GM19397 (cell line): ENCODE measurements around the gene KLHL17.
A peak's percentile ranks its signal among the peaks of the same experiment; 100 is the strongest.
"Not testable (repeated sequence)": the region's sequence is repeated elsewhere in the genome, so short reads cannot be mapped to it uniquely, and the experiment has no call there.

Experiments used
- ATAC-seq: cut with Tn5 transposase; IDR thresholded peaks from one replicate; pipeline ENCODE4 v1.9.1; 2021; ENCODE audit warnings: mild to moderate bottlenecking, moderate library complexity; ENCODE audit not compliant: unreplicated experiment

KLHL17 gene

DNA sequence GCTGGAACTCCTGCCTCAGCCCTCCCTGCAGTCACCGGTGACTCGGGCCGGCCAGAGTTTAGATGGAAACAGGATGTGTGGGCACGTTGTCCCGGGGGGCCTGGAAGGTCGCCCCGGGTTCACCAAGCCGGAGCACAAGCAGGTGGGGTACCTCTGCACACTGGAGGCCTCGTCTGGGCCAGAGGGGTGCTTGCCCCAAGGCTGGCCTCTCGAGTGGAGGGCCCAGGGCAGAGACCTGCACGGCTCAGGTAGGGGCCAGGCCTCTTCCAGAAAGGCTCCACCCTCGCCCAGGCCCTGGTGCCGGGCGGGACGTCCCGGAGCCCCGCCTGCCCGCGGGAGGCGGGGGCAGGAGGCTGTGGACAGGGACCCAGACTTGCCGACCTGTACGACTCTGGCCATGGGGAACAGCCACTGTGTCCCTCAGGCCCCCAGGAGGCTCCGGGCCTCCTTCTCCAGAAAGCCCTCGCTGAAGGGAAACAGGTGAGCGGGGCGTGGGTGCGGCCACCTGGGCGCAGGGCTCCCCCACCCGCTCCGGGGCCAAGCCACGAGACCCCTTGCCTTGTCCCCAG lies 5.8 kb downstream of the KLHL17 start, which contains the start of gene PLEKHN1:
TSS of gene PLEKHN1 (plus strand) at position 348 of the 569 bp plus-strand sequence. CDS start at position 398, 50 bp downstream.
- ATAC-seq = peak; percentile 17

DNA sequence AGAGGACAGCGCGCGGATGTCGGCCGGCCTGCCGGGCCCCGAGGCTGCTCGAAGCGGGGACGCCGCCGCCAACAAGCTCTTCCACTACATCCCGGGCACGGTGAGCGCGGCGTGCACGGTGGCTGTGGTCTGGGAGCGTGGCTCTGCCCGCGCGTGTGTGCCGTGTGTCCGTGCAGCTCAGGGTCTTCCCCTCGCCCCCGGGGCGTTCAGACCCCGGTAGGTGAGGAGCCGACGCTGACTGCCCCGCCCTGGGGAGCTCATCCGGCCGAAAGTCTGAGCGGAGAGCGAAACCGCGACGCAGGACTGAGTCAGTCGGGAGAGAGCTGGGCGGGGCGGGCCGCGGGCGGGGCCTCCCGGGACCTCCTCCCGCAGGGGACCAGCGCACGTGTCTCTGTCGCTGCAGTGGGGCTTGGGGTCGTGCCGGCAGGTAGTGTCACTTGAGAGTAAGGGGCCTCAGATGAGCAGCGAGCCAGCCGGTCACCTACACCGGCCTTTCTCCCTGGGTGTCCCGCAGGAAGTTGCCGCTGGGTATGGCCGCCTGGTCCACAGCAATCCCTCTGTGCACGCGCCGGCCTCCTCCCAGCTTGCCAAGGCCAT lies 6.4 kb downstream of the KLHL17 start:
- peak; percentile 62 for ATAC-seq

DNA sequence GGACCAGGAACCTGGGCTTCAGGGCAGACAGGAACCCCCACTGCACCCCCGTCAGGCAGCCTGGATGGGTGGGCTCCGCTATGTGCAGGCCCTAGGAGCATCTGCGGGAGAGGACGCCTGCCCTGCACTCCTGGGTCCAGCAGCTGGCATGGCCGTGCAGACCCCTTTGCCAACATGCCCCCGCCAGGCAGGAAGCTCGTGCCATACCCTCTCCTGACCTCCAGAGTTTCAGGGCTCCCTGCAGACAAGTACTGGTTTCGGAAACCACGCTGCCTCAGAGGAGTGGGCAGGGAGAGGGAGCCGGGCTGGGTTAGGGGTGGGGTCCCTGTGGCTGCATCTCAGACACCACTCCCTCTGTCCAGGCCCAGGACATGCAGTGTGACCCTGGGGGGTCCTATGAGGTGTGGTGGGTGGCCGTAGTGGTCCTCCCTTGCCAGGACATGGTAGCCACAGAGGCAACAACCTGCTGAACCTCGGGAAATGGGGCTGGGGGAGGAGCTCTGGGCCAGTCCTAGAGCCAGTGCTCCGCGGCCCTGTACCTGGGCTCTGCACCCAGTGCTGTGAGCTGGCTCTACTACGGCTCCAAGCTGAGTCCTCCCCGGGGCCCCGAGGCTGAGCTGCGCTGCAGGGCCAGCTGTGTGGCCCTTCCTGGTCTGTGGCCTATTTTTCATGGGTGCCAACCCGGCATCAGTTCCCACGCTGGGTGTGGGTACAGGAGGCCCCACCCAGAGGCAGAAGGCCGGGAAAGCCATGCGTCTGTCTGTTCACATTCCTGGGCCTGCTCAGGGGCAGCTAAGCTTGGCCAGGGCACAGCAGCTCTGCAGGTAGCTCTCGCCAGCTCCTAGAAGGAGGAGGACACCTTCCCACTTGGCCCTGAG lies 7.3 kb downstream of the KLHL17 start:
- no peak for ATAC-seq

DNA sequence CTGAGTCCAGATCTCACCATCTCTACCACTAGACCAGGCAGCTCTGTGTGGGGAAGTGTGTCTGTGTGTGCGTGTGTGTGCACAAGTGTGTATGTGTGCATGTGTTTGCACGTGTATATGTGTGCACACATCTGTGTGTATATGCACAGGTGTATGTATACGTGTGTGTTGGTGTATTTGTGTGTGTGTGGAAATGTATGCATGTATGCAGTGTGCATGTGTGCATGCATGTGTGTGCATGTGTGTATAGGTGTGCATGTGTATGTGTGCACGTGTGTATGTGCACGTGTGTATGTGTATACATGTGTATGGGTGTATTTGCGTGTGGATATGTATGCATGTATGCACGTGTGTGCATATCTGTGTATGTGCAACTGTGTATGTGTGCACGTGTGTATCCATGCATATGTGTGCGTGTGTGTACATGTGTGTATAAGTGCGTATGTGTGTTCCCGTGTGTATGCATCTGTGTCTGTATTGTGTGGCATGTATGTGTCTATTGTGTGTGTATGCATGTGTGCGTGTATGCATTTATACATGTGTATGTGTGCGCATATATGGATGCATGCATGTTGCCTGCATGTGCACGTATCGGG lies 9.0 kb downstream of the KLHL17 start:
- ATAC-seq = no peak

DNA sequence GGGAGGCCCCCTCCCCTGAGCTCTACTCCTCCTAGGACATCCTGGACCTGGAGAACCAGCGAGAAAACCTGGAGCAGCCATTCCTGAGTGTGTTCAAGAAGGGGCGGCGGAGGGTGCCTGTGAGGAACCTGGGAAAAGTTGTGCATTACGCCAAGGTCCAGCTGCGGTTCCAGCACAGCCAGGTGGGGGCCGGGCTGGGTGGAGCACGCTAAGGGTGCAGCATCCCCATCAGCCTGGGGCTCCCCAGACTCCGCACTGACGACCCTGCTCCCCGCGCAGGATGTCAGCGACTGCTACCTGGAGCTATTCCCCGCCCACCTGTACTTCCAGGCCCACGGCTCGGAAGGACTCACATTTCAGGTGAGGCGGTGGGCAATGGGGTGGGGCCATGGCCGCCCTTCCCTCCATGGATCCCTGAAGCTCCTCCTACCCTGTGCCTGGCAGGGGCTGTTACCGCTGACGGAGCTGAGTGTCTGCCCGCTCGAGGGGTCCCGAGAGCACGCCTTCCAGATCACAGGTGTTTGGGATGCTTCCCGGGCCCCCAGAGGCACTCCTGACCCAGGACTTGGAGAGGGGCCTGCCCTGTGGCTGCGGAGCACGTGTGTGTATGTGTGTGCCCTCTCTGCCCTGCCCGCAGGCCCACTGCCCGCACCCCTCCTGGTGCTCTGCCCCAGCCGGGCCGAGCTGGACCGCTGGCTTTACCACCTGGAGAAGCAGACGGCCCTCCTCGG lies 10.0 kb downstream of the KLHL17 start:
- ATAC-seq = no peak

DNA sequence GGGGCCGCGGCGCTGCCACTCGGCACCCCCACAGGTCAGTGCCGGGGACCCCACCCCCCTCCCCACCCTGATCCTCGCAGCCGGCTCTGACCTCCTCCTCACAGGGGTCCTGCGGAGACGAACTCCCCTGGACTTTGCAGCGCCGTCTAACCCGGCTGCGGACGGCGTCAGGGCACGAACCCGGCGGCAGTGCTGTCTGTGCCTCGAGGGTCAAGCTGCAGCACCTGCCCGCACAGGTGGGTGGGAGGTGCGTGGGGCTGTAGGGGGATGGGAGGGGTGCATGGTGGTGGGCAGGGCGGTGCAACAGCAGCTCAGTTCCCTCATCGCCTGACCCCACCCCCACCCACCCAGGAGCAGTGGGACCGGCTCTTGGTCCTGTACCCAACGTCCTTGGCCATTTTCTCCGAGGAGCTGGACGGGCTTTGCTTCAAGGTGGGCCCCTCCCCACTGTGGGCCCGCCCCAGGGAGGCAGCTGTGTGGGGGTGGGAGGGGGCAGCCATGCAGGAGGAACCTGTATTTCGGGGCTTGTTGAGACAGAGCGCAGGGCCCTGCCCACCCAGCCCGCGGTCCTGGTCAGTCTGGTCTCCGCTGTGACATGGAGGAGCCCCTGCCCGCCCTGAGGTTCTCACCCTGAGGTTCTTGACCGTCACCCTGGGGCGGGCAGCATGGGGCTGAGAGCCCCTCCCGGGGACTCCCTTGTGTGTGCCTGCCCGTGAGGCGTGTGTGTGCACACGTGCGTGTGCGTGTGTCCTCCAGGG lies 10.8 kb downstream of the KLHL17 start:
- no peak for ATAC-seq

DNA sequence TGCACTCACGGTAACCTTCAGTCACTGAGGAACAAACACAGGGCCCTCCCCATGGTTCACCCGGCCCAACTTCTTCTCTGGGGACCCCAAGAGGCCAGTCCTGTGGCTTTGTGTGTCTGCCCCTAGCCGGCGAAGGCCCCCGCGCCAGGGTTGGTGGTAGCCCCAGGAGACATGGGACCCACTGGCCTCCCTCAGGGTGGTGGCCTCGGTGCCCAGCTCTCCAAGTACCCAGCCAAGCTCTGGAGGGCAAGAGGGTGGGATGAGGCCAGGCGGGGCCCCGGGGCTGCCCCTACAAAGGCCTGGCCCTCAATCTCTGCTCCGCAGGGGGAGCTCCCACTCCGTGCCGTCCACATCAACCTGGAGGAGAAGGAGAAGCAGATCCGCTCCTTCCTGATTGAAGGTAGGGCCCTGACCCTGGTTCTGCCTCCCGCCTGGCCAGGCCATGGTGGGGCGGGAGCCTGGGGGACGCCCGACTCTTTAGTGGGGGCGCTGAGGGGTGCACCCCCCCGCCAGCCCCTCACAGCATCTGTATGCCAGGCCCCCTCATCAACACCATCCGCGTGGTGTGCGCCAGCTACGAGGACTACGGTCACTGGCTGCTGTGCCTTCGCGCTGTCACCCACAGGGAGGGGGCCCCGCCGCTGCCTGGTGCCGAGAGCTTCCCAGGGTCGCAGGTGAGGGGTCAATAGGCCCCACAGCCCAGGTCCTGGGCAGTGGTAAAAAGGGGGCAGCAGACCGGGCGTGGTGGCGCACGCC lies 11.5 kb downstream of the KLHL17 start:
- no peak for ATAC-seq

DNA sequence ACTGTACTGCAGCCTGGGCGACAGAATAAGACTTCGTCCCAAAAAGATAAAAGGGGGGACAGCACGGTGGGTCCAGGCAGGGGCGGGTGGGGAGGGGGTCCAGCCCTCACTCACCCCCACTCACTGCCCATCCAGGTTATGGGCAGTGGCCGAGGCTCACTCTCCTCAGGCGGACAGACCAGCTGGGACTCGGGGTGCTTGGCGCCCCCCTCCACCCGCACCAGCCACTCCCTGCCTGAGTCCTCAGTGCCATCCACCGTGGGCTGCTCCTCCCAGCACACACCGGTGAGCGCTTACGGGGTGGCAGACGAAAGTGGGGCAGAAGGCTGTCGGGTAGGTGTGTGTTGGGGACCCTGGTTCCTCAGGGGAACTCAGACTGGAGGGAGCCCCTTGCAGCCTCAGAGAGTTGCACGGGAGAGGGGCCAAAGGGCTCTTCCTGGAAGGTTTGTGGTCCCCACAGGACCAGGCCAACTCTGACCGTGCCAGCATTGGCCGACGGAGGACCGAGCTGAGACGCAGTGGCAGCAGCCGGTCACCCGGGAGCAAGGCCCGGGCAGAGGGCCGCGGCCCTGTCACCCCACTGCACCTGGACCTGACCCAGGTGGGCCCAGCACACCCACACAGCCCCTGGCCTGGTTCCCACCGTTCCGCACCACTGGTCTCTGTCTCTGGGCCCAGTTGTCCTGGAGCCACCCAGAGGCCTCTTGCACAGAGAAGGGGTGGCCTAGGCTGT lies 12.5 kb downstream of the KLHL17 start:
- no peak for ATAC-seq

DNA sequence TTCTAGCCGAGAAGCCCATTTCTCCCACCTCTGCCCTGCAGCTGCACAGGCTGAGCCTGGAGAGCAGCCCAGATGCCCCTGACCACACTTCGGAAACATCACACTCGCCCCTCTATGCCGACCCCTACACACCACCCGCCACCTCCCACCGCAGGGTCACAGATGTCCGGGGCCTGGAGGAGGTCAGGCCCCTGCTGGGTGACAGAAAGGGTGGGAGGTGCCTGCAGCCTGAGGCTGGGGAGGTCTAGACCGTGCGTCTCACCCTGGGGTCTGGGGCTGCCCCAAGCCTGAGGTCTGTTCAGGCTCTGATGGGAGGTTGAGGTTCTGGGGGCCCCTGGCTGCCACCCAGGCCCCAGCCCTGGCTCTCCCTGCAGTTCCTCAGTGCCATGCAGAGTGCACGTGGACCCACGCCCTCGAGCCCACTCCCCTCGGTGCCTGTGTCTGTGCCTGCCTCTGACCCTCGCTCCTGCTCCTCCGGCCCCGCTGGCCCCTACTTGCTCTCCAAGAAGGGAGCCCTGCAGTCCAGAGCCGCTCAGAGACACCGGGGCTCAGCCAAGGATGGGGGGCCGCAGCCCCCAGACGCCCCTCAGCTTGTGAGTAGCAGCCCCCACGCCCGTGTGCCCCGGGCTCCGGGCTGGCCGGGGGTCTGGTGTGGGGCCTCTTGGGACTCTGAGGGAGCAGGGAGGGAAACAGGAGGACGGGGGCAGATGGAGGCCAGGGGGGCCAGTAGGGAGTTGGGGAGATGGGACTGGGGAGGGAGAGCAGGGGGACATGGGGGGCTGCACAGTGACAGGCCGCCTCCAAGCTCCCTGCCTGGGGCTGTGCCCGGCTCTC lies 13.3 kb downstream of the KLHL17 start:
- ATAC-seq = no peak

DNA sequence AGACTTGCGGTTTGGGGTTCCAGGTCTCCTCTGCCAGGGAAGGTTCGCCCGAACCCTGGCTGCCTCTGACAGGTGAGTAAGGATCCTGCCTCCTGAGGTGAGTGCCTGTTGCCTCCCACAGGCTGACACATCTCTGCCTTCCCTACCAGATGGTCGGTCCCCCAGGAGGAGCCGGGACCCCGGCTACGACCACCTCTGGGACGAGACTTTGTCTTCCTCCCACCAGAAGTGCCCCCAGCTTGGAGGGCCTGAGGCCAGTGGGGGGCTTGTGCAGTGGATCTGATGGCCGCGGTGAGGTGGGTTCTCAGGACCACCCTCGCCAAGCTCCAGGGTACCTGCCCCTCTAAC lies 13.9 kb downstream of the KLHL17 start:
- no peak for ATAC-seq

DNA sequence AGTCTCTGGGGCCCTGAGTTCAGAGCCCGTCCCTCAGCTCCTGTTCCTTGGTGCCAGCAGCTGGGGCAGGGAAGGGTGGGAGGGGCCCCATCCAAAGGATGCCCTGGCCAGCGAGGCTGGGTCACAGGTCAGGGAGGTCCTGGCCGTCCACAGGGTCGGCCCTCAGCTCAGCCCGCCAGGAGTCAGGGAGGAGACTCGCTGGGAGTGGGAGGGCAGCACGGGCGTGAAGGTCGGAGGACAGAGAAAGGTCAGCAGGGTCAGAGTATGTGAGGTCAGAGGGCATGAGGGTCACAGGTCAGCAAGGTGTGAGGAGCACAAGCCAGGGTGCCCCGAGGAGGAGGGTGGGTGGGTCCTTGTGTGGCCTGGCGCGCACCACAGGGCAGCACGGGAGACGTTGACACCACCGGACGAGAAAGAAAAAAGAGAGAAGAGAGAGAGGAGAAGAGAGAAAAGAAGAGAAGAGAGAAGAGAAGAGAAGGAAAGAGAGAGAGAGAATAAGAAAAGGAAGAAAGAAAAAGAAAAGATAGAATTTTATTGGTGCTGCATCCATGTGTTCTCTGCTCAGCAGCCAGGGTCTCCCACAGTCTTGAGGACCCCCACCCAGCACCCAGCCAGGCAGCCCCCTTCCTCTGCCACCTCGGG lies 14.4 kb downstream of the KLHL17 start:
- no peak for ATAC-seq

DNA sequence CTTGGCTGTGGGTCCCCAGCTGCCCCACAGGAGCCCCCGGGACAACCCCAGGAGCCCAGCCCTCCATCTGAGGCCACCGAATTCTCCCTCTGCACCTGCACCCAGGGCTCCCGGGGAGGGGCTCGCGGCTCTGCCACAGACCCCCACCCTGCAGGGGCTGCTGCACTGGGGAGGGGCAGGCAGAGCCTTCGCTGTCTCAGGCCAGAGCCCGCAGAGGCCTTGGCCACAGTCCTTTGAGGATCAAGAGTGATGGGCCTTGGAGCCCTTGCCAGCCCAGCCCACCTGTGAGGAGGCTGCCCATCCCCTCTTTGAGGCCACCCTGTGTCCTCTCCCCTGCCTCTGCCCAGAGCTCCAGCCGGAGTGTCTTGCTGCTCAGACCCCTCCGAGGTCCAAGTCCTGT lies 15.0 kb downstream of the KLHL17 start:
- ATAC-seq = no peak

DNA sequence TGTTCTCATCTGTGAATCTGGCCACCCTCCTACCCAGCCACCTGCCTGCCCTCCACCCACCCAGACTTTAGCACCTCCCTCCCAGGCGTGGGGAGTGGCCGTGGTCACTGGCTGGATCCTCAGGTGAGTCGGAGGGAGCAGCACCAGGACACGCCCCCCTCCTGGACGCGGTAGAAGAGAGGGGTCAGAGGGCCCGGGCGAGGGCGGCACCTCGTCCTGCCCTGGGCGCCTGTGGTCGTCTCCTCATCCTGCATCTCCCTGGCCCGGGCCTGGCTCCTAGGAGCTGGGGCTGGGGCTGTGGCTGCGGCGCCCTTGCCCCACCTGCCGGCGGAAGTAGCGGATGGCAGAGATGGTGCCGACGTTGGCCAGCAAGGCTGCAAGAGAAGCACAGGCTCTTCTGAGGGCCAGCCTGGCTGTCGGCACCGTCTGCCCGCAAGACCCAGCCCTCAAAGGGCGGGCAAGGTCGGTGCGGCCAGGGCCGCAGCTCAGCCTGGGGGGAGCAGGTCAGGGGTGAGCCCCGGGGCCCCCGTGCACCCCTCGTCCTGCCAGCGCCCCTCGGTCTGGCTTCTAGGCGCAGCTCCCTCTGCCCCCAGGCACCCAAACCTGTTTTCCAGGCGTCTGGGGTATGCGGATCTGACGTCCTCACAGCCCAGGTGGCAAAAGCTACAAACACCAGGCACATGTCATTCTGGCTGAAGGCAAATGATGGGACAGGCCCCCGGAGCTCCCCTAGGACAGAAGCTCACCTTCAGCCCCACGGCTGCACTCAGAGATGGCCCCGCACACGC lies 15.7 kb downstream of the KLHL17 start:
- ATAC-seq = no peak

DNA sequence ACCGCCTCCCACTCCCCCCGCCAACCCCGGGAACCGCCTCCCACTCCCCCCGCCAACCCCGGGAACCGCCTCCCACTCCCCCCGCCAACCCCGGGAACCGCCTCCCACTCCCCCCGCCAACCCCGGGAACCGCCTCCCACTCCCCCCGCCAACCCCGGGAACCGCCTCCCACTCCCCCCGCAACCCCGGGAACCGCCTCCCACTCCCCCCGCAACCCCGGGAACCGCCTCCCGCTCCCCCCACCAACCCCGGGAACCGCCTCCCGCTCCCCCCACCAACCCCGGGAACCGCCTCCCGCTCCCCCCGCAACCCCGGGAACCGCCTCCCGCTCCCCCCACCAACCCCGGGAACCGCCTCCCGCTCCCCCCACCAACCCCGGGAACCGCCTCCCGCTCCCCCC lies 16.4 kb downstream of the KLHL17 start:
- ATAC-seq = not testable (repeated sequence)

DNA sequence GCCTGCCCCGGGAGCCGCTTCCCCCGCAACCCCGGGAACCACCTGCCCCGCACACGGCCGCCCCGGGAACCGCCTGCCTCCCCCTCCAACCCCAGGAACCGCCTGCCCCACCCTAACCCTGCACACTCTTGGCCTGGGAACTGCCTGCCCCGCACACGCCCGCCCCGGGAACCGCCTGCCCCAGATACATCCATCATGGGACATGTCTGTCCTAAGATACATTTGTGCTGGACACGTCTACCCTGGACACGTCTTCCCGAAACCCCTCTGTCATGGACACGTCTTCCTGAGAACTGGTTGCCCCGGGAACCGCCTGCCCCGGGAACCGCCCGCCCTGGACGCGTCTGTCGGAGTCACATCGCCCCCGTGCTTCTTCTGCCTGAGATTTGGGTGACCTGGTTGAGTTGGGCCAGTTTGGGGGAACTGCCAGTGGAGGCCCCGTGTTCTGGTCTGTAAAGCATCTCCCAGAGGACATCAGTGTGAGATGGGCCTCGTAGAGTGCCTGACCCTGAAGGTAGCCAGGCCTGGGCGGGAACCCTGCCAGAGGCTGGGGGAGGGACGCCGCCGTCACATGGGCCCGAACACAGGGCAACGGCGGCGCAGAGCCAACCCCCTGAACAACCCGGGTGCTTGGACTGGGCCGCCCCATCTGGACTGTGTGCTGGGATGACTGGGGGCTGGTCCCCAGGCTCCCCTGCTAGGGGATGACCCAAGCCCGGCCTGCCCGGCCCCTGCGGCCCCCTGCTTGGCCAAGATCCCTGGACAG lies 17.9 kb downstream of the KLHL17 start:
- ATAC-seq = no peak
